RWPE1 (cell line): ENCODE measurements around the gene HEPH.

Experiments
- CTCF ChIA-PET: fragments of 350-600 bp; sonication (Branson Sonifier 250); formaldehyde crosslinking; extraction: SDS; loops from one replicate; lab custom pipeline; 2021; lab: Yijun Ruan, JAX
- POLR2A ChIA-PET: fragments of 400-600 bp; formaldehyde crosslinking; extraction: SDS; loops from one replicate; lab custom pipeline; 2020; ENCODE audit warnings: antibody characterized with exemption; ENCODE audit not compliant: low non-redundant PET; lab: Yijun Ruan, JAX
- DNase-seq: peaks from one replicate; pipeline ENCODE4 v3.0.0; 2012; ENCODE audit warnings: low spot score
- H3K27ac ChIP-seq: fragments of 450-650 bp; 2 replicates; pipeline ENCODE4 v1.5.1; 2017
- TF ChIP-seq, protein P1 (sequence below): fragments of 450-650 bp; conservative IDR thresholded peaks from 2 replicates; pipeline ENCODE4 v1.5.1; 2017; ENCODE audit warnings: low read depth, mild to moderate bottlenecking

HEPH gene

DNA sequence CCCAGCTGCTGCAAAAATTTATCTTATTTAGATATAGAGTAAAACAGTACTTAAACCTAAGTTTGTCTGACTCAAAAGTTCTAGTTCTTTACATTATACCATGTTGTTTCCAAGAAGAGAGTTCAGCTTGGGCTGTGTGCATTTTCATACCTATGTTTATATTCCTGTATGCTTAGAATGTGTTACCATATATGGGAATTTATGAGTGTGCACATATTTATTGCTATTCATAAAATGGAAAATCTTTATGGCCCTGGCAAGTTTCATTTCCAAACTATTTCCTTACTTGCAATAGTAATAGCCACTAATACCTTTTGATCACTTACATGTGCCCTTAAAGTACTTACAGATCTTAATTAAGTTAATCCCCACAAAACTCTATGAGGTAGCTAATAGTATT lies 2.6 kb downstream of the HEPH start:
- ChIA-PET CTCF (interaction anchor here (0.6 kb wide), 1 partner anchor 1709 kb away, joined by 6 read pairs; no protein-coding TSS in a partner anchor), POLR2A (no interaction called here)
- no peak for DNase-seq
- TF ChIP-seq, protein P1, sequence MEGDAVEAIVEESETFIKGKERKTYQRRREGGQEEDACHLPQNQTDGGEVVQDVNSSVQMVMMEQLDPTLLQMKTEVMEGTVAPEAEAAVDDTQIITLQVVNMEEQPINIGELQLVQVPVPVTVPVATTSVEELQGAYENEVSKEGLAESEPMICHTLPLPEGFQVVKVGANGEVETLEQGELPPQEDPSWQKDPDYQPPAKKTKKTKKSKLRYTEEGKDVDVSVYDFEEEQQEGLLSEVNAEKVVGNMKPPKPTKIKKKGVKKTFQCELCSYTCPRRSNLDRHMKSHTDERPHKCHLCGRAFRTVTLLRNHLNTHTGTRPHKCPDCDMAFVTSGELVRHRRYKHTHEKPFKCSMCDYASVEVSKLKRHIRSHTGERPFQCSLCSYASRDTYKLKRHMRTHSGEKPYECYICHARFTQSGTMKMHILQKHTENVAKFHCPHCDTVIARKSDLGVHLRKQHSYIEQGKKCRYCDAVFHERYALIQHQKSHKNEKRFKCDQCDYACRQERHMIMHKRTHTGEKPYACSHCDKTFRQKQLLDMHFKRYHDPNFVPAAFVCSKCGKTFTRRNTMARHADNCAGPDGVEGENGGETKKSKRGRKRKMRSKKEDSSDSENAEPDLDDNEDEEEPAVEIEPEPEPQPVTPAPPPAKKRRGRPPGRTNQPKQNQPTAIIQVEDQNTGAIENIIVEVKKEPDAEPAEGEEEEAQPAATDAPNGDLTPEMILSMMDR: no peak
- H3K27ac ChIP-seq: no peak overlapping the region

DNA sequence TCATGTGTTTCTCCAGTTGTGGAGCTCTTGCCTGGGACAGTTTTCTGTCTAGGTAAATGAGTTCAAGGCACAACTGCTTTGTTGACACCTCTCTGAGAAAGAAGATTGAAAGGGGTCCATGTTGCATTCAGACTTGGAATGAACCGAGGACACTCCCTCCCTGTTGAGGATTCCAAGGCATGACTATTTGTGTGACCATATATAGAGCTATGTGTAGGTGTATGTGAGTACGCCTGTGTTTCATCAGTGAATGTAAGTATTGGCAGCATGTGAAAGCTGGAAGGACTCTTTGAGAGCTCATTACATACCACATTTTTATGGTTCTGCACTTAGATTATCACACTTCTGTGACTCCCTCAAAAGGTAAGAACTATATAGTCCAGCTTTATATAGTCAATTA lies 3.4 kb downstream of the HEPH start:
- TF ChIP-seq, protein P1: no peak
- CTCF ChIA-PET: interaction anchor here (0.6 kb wide), 1 partner anchor 1709 kb away, joined by 6 read pairs; no protein-coding TSS in a partner anchor
- POLR2A ChIA-PET: no interaction called here
- no peak overlapping the region for H3K27ac ChIP-seq
- DNase-seq: no peak

DNA sequence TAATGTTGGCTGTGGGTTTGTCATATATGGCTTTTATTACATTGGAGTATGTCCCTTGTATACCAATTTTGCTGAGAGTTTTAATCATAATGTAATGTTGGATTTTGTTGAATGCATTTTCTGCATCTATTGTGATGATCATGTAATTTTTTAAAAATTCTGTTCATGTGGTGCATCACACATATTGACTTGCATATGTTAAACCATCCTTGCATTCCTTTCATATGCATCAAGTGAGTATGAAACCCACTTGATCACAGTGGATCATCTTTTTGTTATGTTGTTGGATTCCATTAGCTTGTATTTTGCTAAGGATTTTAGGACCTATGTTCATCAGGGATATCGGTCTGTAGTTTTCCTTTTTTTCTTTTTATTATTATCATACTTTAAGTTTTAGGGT lies 12.1 kb downstream of the HEPH start:
- no peak for DNase-seq
- H3K27ac ChIP-seq: no peak overlapping the region
- POLR2A ChIA-PET: no interaction called here
- CTCF ChIA-PET: no interaction called here
- TF ChIP-seq, protein P1: no peak

DNA sequence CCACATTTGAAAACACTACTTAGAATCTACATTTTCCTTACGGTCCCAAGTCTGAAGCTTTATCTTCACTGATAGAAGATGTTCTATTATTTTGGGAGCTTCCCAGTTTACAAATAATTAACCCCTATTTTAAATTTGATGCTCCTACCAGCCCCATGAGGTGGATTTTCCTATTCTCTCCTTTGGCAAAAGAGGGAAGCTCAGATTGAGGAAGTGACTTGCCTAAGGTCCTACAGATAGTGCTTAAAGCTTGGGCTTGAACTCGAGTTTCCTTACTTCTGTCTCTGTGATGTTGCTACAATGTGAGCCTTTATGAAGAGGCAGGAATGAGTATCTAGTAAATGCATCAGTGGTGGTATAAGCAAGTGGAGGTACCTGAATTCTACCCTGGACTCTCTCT lies 27.5 kb downstream of the HEPH start:
- no peak overlapping the region for H3K27ac ChIP-seq
- DNase-seq: no peak
- TF ChIP-seq, protein P1: no peak
- ChIA-PET CTCF (no interaction called here), POLR2A (no interaction called here)

DNA sequence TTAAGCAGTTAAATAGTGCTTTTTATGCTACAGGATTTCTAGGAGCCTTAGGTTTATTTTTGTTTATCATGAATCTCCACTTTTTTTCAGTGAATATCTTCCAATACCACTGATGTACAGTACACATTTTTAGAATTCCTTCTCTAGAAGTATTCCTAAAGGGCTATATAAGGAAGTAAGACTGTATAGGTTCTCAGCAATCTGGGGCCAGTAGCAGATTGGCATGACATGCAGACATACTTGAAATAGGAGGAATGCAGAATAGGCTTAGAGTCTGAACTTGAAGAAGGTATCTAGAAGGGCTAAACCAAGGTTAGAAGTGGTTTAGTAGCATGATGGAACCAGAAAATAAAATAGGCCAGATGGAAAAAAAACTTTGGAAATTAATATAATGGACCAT lies 29.8 kb downstream of the HEPH start:
- POLR2A ChIA-PET: no interaction called here

DNA sequence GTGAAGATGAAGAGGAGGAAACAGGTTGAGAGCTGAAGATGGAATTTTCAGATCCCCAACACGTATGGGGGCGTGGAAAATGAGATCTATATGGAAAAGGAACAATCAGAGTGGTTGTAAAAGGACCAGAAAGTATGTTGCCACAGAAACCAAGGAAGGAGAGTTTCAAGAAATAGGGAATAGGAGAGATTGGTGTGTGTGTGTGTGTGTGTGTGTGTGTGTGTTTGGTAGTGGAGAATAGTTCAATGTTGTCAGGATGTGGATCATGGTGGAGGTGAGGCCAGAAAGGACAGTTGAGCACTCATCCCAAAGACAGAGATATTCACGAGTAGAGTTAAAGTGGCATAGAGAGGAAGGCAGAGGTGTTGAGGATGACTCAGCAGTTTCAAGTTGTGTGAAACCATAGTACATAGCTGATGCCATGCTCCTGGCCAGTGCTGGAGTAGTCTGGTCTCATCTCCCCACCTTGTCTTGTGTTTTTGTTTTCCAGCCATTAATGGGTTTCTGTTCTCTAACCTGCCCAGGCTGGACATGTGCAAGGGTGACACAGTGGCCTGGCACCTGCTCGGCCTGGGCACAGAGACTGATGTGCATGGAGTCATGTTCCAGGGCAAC lies 36.1 kb downstream of the HEPH start:
- DNase-seq: no peak
- CTCF ChIA-PET: interaction anchor here (0.6 kb wide), 1 partner anchor 793 kb away, joined by 3 read pairs; no protein-coding TSS in a partner anchor
- POLR2A ChIA-PET: no interaction called here
- no peak overlapping the region for H3K27ac ChIP-seq
- TF ChIP-seq, protein P1: no peak

More for the DNA sequence above, 29.8 kb downstream of the HEPH start:
- TF ChIP-seq, protein P1: no peak
- H3K27ac ChIP-seq: no peak overlapping the region
- DNase-seq: no peak
- CTCF ChIA-PET: no interaction called here
